WTC11 (cell line): ENCODE measurements around the gene SDHAF2.
"Not testable (repeated sequence)": the region's sequence is repeated elsewhere in the genome, so short reads cannot be mapped to it uniquely, and the experiment has no call there.

Experiments used
- CTCF ChIP-seq: fragments of 200-600 bp; IDR thresholded peaks from 2 replicates; pipeline ENCODE4 v1.8.0; 2022; ENCODE audit warnings: antibody characterized with exemption
- E2F5 ChIP-seq: sonication (generic); formaldehyde crosslinking; IDR thresholded peaks from 2 replicates; pipeline ENCODE4 v1.8.1; 2022; ENCODE audit warnings: mild to moderate bottlenecking, moderate library complexity, missing genetic modification reagents
- SMAD3 ChIP-seq: sonication (generic); formaldehyde crosslinking; IDR thresholded peaks from 2 replicates; pipeline ENCODE4 v1.8.0; 2022; ENCODE audit warnings: missing genetic modification reagents, mild to moderate bottlenecking, borderline replicate concordance
- TCF7 ChIP-seq: sonication (generic); formaldehyde crosslinking; IDR thresholded peaks from 2 replicates; pipeline ENCODE4 v1.8.0; 2022; ENCODE audit warnings: mild to moderate bottlenecking, low read depth, missing genetic modification reagents, moderate library complexity
- TEAD1 ChIP-seq: sonication (generic); formaldehyde crosslinking; IDR thresholded peaks from 2 replicates; pipeline ENCODE4 v1.8.0; 2022; ENCODE audit warnings: mild to moderate bottlenecking, missing genetic modification reagents
- TF ChIP-seq, protein P1 (sequence below): fragments of 250-450 bp; sonication (Bioruptor Pico); IDR thresholded peaks from 2 replicates; pipeline ENCODE4 v1.9.0; 2021; ENCODE audit warnings: mild to moderate bottlenecking

DNA sequence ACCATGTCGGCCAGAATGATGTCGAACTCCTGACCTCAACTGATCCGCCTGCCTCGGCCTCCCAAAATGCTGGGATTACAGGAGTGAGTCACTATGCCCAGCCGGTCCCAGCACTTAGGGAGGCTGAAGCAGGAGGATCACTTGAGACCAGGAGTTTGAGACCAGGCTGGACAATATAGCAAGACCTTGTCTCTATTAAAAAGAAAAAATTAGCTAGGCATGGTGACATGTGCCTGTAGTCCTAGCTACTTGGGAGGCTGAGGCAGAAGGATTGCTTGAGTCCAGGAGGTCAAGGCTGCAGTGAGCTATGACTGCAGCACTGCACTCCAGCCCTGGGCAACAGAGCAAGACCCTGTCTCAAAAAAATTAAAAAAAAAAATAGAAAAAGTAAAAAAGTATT, 46.1 kb upstream of the SDHAF2 start:
- TF ChIP-seq E2F5 (CRISPR knock-in tag); TEAD1 (CRISPR knock-in tag); CTCF; SMAD3 (CRISPR knock-in tag); TCF7 (CRISPR knock-in tag): not testable (repeated sequence)
- TF ChIP-seq, protein P1, sequence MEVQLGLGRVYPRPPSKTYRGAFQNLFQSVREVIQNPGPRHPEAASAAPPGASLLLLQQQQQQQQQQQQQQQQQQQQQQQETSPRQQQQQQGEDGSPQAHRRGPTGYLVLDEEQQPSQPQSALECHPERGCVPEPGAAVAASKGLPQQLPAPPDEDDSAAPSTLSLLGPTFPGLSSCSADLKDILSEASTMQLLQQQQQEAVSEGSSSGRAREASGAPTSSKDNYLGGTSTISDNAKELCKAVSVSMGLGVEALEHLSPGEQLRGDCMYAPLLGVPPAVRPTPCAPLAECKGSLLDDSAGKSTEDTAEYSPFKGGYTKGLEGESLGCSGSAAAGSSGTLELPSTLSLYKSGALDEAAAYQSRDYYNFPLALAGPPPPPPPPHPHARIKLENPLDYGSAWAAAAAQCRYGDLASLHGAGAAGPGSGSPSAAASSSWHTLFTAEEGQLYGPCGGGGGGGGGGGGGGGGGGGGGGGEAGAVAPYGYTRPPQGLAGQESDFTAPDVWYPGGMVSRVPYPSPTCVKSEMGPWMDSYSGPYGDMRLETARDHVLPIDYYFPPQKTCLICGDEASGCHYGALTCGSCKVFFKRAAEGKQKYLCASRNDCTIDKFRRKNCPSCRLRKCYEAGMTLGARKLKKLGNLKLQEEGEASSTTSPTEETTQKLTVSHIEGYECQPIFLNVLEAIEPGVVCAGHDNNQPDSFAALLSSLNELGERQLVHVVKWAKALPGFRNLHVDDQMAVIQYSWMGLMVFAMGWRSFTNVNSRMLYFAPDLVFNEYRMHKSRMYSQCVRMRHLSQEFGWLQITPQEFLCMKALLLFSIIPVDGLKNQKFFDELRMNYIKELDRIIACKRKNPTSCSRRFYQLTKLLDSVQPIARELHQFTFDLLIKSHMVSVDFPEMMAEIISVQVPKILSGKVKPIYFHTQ (CRISPR knock-in tag), result not testable (repeated sequence)
